Measurements from ENCODE around the gene PLEKHG5.
A peak's percentile ranks its signal among the peaks of the same experiment; 100 is the strongest.
"Not testable (repeated sequence)": the region's sequence is repeated elsewhere in the genome, so short reads cannot be mapped to it uniquely, and the experiment has no call there.

The PLEKHG5 gene

DNA sequence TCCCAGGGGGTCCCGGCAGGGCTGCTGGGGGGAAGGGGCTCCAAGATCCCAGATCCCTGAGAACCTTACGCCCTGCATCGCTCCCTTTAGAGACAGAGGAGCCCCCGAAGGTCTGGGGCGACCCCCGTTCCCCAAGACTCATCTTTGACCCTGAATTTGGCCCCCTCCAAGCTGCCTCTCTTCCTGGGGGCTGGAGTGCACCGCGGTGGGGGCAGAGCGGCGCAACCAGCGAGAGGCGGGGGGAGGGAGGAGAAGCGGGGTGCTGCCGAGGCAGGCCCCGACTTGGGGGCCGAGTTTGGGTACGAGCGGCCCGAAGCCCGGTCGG lies 5.4 kb upstream of the PLEKHG5 start:
- DNase-seq: no peak

DNA sequence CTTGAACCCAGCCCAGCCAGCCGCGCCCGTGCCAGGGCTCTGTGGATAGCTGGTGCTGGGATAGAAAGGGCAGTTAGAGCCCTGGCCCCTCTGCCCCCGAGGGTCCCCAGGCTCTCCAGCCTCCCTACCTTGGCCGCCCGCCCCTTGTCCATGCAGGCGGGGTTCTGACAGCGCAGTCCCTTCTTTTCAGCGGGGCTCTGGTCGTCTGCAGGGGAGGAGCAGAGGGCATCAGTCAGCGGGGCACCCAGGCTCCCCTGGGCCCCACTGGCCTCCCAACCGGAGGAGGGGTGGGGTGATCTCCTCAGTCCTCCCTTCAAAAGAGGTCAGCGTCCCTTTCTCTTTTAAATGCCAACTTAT lies 4.9 kb upstream of the PLEKHG5 start:
- no peak for DNase-seq

DNA sequence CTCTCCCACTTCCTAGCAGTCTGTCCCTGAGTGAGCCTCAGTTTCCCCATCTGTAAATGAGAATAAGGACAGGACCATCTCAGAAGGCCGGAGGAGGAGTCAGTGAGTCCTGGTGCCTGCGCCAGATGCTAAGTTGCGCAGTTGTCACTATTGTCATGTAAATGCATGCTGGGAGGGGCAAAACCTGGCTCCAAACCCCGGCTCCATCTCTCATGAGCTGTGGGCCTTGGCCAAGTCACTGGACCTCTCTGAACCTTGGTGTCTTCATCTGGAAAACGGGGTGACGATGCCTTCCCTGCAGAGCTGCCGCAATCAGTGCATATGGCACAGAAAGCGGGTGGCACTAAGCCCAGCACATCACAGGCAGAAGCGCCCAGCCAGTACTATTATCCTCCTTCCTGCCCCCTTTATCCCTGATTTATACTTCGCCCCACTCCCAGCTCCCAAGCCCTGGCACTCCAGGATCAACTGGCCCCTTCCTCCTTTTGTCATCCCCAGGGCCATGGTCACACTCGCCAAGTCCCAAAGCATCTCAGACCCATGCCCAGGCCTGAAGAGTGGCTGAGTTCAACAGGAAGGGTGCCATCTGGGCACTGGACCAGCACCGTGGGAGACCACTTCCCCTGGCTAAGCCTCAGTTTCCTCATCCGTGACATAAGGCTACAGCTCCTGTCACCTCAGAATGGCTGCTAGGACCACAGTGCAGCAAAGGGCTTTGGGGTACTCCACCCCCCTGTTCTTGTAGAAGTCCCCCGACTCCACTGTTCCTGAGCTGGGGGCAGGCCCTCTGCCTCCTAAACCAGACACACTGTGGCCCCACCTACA lies 4.3 kb upstream of the PLEKHG5 start:
- no peak for DNase-seq

DNA sequence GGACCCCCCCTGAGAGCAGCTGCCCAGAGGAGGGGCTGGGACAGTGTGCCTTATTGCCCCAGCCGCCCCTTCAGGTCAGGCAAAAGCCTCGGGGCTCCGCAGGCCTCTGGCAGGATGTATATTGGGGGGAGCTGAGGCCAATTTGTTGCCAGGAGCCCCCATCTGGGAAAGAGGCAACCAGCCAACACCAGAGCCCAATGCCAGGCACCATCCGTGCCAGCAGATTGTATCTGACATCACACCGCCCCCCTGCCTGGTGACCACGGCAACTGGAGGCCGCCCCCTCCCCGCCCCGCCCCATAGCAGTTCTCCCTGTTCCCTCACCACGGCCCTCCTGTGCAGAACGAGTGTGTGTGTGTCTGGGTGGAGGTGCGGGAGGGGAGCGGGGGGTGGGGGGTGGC lies 3.6 kb upstream of the PLEKHG5 start:
- DNase-seq: no peak

DNA sequence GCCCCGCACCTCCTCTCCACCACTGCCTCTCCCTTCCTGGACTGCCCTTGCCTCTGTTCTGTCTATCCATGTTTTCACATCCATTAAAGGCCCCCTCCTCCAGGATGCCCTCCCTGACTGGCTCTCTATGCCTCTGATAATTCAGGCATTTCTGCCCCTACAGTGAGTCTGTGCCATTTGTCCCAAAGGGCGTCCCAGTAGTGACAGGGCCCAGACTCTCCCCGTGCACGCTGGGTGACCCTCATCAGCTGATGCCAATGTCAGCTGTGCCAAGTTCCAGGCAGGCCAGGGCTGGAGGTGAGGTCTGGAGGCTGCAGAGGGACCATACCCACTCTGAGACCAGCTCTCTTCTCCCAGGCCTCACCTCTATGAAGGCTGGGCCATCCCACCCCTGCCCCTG lies 3.2 kb upstream of the PLEKHG5 start:
- DNase-seq: no peak

DNA sequence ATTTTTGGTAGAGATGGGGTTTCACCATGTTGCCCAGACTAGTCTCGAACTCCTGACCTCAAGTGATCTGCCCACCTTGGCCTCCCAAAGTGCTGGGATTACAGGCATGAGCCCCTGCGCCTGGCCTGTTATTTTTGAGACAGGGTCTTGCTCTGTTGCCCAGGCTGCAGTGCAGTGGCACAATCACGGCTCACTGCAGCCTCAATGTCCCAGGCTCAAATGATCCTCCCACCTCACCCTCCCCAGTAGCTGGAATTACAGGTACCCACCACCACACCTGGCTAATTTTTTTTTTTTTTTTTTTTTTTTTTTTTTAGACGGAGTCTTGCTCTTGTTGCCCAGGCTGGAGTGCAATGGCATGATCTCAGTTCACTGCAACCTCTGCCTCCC lies 2.4 kb upstream of the PLEKHG5 start:
- not testable (repeated sequence) for DNase-seq

DNA sequence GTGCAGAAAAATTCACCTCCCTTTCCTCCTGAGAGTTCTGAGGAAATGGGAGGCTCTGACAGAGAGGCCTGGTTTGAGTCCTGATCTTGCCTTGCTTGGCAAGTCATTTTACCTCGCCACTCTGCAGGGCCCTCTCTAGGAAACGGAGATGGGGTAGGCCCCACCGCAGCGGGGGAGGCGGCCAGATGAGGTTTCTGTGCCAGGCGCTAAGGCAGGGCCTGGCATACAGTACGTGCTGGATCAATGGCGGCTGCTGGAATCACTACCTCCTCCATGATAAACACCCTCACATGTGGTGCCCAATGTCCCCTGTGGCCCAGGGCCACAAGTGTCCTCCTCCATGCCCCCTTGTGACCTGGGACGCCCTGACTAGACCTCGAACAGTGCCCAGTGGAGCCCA lies 499 bp upstream of the PLEKHG5 start:
- DNase-seq: no peak

DNA sequence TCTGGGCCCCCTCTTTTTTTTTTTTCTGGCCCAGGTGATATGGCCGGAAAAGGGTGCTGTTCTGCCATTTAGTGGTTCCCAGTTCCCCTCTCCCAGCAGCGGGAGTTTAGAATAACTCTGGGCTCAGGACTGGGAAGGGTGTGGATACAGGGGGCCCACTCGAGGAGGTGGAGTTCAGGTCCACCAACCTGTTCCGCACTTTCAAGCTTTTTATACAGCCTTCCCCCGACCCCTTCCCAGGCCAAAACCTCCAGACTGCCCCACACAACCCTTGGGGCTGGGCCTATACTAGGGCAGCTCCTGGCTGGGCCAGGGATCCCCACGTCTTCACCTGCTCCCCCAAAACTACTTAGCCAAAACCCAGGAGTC lies 402 bp downstream of the PLEKHG5 start:
- no peak for DNase-seq

DNA sequence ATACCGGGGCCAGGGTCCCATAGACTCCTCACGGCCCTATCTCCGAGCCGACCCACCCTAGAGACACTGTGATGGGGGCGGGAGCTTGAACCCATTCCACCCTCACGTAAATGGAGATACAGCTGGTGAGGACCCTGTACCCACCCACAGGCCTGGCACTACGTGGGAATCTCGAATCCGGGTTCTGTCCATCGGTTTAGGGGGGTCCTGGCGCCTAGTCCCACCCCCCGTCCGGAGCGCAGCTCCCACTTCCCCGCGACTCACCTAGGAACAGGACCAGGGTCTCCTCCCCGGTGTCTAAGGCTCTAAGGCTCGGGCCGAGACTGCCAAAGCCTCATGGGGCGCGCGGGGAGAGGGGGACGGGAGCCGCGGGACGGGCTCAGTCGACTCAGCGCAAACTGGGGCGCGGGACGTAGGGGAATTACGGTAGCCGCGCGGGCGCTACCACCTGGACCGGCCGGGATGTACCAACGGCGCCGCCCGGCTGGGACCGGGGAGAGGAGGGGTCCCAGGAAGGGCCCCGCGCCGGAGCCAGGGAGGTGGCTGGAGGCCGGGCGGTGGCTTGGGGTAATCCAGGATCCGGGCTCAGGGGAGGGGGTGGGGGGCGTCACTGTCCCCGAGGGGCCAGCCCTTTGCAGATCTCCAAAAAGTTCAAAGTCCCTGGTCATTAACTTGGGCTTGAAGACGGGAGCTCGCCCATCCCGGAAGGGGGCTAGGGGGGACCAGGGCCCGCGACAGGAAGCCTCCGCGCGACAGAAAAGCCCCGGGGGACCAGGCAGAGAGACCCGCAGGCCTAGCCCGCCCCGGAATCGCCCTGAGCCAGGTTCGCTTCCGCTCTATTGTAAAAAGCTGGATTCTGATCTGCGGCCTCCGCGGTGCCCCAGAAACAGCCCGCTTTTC lies 1.0 kb downstream of the PLEKHG5 start:
- peak; percentile 76 for DNase-seq

DNA sequence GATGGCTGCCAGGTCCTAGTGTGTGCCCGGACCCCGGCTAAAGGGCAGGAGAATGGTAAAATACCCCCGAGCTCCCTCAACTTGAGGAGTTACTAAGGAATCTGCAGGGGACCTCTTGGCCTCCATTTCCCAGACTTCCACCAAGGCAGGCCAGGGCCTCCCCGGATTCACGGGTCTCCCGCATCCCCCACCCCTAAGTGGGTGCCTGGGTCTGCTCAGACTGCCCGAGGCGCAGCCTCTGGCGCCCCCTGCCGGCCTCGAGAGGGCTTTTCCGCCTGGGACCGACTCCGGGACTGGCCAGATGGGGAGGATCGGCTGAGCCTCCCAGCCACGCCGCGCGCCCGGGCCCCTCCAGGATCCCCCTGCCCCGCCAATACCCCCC lies 1.7 kb downstream of the PLEKHG5 start:
- peak; percentile 59 for DNase-seq

DNA sequence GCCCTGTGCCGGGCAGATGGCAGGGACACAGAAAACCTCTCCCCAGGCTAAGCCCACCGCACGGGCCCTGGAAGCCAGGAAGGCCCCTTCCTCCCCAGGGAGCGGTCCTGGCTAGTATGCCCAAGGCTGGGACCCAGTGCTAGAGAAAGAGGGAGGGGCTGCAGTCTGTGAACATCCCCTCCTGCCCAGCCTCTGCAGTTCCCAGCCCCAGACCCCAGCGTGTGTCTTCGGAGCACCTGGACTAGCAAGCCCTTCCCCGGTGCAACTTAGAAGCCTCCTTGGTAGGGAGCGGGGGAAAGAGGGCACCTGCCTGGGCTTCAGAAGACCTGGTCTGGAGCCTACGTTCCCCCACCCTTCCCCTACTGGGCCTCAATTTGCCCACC lies 2.1 kb downstream of the PLEKHG5 start:
- DNase-seq: no peak

DNA sequence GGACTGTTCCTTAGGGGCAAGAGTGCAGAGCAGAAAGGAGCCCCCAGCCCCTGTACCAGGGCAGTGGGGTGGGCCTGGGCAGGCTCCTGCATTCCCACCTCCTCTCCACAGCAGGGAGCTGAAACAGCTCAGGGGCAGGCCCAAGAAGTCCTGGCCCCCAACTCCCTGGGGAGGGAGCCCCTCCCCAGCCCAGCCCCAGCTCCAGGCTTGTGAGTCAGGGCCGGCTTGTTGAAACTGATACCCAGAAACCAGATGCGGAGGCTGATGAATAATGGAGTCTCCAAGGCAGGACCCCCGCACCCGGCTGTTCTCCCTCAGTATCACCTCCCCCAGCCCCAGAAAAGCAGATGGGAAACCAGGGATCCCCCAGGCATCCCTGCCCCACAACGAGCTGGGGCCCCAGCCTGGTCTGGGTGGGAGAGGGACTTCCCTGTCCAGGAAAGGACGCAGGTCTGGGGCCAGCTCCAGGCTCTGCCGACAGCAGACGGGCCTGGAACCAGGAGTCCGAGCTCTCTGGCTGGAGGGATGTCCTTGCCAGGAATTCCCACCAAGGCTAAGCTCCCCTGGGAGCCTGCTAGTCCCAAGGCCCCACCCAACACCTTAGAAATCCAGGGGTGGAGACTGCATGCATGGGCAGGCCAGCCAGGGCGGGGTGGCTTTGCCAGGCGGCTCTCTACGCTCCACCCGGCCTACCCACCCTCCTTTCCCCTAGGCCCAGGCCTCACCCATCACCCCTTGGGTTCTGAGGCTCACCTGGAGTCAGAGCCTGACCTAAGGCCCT lies 2.7 kb downstream of the PLEKHG5 start:
- no peak for DNase-seq

DNA sequence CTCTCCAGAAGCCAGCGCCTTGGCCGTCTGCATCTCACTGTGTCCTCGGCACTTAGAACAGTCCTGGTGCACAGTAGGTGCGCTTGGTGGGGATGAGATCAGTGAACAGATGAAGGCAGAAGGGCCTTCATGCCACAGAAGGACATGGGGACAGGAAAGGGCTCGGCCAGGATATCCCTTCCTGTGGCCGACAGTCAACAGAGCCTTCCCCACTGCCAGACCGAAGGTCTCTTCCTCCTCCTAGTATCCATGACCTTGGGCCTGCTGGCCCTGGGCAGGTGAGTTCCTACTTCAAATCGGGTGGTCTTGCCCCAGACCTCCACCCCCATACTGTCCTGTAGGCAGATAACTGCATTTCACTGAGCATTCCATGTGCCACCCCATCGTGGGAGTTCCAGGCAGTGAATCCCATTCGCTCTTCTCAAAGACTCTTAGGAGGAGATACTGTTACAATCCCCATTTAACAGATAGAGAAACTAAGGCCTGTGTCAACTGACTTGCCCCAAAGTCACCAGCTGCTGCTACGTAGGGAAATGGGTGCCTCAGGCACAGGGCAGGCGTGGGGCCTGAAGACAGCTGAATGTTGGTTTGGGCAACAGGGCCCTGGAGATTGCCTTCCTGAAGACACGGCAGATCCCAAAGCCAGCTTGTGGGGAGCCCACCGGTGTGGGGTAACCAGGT lies 3.5 kb downstream of the PLEKHG5 start:
- no peak for DNase-seq

DNA sequence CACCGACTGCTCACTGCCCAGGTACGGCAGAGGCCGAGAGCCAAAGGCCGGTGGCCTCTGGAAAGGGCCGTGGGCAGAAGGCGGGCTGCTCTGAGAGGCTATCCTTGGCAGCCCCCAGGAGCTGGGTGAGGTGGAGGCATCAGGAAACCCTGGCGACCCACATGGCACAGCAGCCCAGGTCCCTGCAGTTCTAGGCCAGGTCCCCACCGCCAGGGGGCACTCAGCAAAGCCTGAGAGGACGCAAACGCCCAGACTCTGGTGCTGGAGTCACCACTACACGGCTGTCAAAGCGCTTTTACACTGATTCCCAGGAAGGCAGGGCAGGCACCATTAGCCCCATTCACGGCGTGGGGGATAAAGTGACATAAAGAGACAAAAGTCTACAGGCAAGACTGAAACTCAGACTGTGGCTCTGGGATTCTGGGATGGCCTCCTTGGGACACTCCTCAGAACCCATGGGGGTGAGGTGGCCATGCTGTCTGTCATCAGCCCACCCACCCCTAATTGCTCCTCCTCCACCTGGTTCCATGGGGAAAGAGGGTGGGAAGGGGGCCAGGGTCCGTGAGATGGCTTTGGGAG lies 4.9 kb downstream of the PLEKHG5 start:
- DNase-seq: peak; percentile 74

DNA sequence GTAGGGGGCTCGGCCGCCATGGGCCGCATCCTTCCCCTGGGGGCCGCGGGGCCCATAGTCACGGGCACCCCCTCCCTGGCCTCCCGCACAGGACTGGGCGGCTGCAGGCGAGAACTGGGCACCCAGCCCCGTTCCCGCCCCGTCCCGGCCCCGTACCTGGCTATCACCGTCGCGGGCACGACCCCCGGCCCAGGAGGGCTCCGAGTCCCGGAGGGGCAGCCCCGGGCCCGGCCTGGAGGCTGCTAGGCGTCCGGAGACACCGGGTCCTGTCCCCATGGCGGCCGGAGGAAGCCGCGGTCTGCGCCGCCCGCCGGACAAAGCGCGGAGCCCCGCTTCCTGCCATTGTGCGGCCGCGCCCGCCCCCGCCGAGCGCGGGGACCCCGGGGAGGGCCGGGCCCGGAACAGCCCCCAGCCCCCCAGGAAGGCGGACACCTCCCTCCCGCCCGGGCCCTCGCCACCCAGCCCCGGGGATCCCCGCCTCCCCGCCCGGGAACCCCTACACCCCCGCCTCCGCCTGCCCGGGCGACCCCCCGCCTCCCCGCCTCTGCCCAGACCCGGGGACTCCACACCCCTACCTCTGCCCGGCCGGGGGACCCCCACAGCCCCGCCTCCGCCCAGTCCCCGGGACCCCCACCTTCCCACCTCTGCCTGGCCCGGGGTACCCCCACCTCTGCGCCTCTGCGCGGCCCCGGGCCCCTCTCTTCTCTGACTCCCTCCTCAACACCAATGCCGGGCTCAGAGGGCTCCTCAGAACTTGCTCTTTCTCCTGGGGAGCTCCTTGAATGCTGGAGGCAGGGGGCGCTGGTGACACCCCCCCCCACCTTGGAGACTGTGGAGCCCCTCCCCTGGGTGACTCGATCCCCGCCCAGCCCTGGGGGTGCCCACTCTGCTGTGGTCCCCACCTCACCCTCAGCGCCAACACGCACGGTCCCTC lies 6.0 kb downstream of the PLEKHG5 start:
- no peak for DNase-seq

DNA sequence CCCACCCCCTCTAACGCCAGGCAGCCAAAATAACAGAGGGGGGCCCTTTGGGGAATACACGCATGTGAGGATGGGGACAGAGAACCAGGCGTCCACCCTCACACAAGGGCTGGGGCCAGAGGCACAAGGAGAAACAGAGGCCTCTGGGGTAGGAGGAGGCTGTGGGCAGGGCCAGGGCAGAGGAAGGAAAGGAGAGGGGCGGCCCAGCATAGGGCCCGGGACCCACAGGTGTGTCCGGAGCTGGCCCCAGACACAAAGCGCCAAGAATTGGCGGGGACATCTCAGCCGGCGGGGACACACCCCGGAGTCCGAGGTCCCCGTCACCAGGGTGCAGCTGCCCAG lies 6.7 kb downstream of the PLEKHG5 start:
- DNase-seq: peak; percentile 72

DNA sequence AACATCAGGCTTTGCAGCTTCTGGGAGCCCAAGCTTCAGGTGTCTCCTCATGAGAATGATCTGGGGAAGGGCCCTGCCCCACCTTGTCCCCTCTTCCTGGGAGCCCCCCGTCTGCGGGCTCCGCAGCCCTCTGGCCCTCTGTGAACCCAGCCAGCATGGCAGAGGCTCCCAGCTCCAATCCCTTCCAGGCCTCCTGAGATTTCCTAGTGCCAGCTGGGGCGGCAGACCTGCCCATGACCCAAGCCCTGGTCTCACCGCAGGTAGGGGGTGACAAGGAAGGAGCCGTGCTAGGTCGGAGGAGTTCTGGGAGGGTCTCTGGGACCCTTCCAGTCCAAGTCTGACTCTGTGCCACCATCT lies 7.7 kb downstream of the PLEKHG5 start:
- DNase-seq: no peak

DNA sequence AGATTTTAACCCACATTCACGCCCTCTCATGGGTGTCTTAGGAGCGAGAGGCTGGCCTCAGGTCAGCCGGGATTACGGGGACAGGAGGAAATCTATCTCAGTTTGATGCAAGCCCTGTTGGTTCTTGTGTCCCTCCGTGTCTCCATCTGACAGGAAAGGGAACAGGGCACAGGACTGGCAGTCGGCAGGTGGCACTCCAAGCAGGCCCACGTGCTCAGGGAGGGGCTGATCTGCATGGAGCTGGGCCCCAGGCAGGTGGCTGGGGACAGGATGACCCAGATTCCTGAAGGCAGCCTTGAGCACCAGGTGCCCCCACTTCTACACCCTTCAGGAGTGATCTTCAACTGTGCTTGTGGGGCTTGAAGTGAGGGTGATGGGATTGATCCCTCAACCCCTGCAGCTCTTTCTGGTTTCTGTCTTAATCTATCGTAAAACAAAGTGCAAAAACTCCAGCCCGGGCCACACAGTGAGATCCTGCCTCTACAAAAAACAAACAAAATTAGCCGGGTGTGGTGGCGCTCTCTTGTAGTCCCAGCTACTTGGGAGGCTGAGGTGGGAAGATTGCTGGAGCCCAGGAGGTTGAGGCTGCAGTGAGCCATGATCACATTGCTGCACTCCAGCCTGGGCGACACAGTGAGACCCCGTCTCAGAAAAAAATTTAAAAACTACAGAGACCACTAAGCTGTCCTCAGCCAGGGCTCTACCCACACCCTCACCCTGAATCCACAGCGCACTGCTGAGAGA lies 8.3 kb downstream of the PLEKHG5 start:
- DNase-seq: no peak

DNA sequence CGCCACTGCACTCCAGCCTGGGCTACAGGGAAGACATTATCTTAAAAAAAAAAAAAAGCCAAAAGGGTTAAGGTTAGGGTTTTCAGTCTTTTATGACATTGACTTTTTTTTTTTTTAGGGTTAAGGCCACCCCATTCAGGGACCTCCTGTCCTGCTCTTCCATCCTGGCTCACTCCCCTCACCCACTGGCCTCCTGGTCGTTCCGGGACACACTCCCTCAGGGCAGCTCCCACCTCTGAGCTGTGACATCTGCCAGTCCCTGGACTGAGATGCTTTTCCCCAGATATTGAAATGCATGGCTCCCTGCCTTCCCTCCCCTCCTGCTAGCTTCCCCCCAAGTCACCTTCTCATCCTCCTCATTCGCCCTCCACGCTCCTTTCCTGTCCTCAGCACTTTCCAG lies 9.6 kb downstream of the PLEKHG5 start:
- DNase-seq: no peak

DNA sequence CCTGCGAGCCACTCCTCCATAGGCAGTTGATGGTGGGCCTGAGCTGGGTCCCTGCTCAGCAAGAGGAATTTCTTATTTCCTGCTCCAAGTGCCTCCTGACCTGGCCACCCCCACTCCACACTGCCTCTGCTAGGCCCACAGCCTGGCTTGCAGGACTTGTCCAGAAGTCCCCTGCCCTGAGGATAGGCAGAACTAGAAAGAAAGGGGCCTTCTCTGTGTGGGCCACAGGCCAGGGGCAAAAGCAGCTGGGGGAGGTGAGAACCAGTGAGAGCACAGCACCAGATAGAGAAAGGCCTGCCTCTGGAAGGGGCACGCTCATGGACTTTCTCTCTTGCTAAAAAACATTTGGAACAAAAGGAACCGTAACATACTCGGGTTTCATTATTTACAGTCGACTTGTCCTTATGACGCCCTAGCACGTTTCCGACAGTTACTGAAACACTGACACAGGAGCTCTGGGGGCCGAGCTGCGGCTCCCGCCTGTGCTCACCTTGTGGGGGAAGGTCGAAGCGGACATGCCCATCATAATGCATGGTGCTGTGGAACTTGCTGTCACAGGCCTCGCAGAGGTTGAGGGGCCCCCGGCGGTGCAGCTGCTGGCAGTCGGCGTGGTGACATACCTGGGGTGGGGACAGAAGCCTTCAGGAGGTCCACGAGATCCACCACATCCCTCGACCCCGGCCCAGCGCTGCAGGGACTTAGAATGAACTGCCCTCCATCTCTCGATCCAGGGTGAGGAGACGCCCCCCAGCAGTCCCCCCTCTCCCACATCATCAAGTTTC lies 14.2 kb downstream of the PLEKHG5 start:
- peak; percentile 63 for DNase-seq

All from right kidney (tissue), 1 donor.